Esophagus (tissue), 2 donors: ENCODE data around the gene SLC30A1. TPM values are rescaled to one million over a fixed set of nuclear protein-coding genes. Genes with fewer than 3 reads are reported as not detected.

Experiments
- H3K27ac ChIP-seq, 2 donors: one replicate each; pipeline ENCODE4 v1.5.1; 2013; ENCODE audit warnings: low read depth in 2 of 2, mild to moderate bottlenecking in 2 of 2, inconsistent platforms in 1 of 2, low read length in 1 of 2, moderate library complexity in 1 of 2
- H3K27me3 ChIP-seq, 2 donors: one replicate each; pipeline ENCODE4 v1.6.1; 2013; ENCODE audit warnings: low read length in 2 of 2, control low read depth in 1 of 2, mild to moderate bottlenecking in 1 of 2; ENCODE audit not compliant: insufficient read depth in 2 of 2, control insufficient read depth in 1 of 2
- H3K36me3 ChIP-seq, 2 donors: one replicate each; pipeline ENCODE4 v1.6.1; 2013; ENCODE audit warnings: low read length in 1 of 2; ENCODE audit not compliant: control insufficient read depth in 2 of 2, insufficient read depth in 2 of 2
- H3K4me1 ChIP-seq, 2 donors: one replicate each; pipeline ENCODE4 v1.6.1; 2013; ENCODE audit warnings: low read length in 1 of 2; ENCODE audit not compliant: control insufficient read depth in 2 of 2, insufficient read depth in 2 of 2
- H3K4me3 ChIP-seq, 2 donors: one replicate each; pipeline ENCODE4 v1.5.1; 2013; ENCODE audit warnings: low read length in 2 of 2, mild to moderate bottlenecking in 2 of 2, low read depth in 1 of 2, moderate library complexity in 1 of 2
- H3K9me3 ChIP-seq, 2 donors: one replicate each; pipeline ENCODE4 v1.6.1; 2013; ENCODE audit warnings: mild to moderate bottlenecking in 2 of 2, low read depth in 1 of 2, low read length in 1 of 2, moderate library complexity in 1 of 2; ENCODE audit not compliant: control insufficient read depth in 2 of 2, insufficient read depth in 1 of 2
- WGBS, 2 donors: extraction: QIAGEN DNeasy Blood & Tissue Kit; methylation state at CpG; one replicate each; pipeline ENCODE4 v1.1.7; 2013; 5-methylcytosine and 5-hydroxymethylcytosine counted together
- polyA plus RNA-seq, 2 donors: library from polyadenylated mRNA; stranded (reverse); fragments of 200-250 nt; gene quantifications; one replicate each; pipeline ENCODE4 v1.2.3, GENCODE V29; 2013
- donor health status: healthy with polysubstance abuse.
- donor health status: Bipolar disorder and iron deficiency.

The SLC30A1 gene
- polyA plus RNA-seq, 2 donors, result 2.6 to 3.5 TPM

- 88 to 92% methylated on average over 6 of the region's 6 CpGs for WGBS, 2 donors
- Histone ChIP-seq H3K27ac (no peak overlapping the region), H3K9me3 (no peaks in the 10 kb centered on the region), H3K36me3 (no peaks in the 10 kb centered on the region), H3K4me1 (peaks cover 0 to 2% of the 10 kb centered on the region in 2 donors), H3K27me3 (no peaks in the 10 kb centered on the region), H3K4me3 (no peak overlapping the region)
Observed at GRCh38 chr1:211522804-211523203, 56.2 kb downstream of the SLC30A1 start.

Other genes starting within 250 kb of the SLC30A1 start
- under 1 TPM; 0.02 to 0.04 TPM for gene RD3, start 87.0 kb downstream of the SLC30A1 start, polyA plus RNA-seq
- 1 to 10 TPM; 4.7 to 6.7 TPM for gene NEK2, start 96.5 kb upstream of the SLC30A1 start, polyA plus RNA-seq